Right atrium auricular region (tissue), 2 donors: ENCODE results near the gene IFNL2. TPM values are rescaled to one million over a fixed set of nuclear protein-coding genes. Genes with fewer than 3 reads are reported as not detected.
"Not testable (repeated sequence)": the region's sequence is repeated elsewhere in the genome, so short reads cannot be mapped to it uniquely, and the experiment has no call there.

Experiments
- DNase-seq: peaks from one replicate; pipeline ENCODE4 v3.0.0-alpha.2; 2019; ENCODE audit warnings: low spot score
- H3K27ac ChIP-seq, 2 donors: fragments of 200-600 bp; sonication (generic); 1 replicate in 1 of 2; 2 replicates in 1 of 2; pipeline ENCODE4 v1.5.1; 2016 to 2019
- H3K27me3 ChIP-seq, 2 donors: fragments of 200-600 bp; sonication (generic); one replicate each; pipeline versions ENCODE4 v1.5.1 to v1.6.0; 2017 to 2019
- H3K36me3 ChIP-seq: fragments of 200-600 bp; sonication (generic); one replicate; pipeline ENCODE4 v1.5.1; 2016
- H3K4me1 ChIP-seq, 2 donors: fragments of 200-600 bp; sonication (generic); one replicate each; pipeline versions ENCODE4 v1.5.1 to v1.6.0; 2017 to 2019
- H3K4me3 ChIP-seq, 2 donors: fragments of 200-600 bp; sonication (generic); 1 replicate in 1 of 2; 2 replicates in 1 of 2; pipeline ENCODE4 v1.5.1; 2017 to 2019; ENCODE audit warnings: mild to moderate bottlenecking in 1 of 2, moderate library complexity in 1 of 2
- H3K9me3 ChIP-seq, 2 donors: fragments of 200-600 bp; sonication (generic); one replicate each; pipeline ENCODE4 v1.5.1; 2019
- total RNA-seq, 2 donors: library from RNA; depleted of rRNA; stranded (reverse); fragments of >200 nt; gene quantifications; one replicate each; pipeline ENCODE4 v1.1.0, GENCODE V29; 2016
- TF ChIP-seq, protein P1 (sequence below), 2 donors: fragments of 200-600 bp; sonication (generic); IDR thresholded peaks; one replicate each; pipeline ENCODE4 v1.5.1; 2019; ENCODE audit warnings: antibody characterized with exemption in 2 of 2

IFNL2 gene
- not detected for total RNA-seq

GRCh38 chr19:39268085-39268484 is at the start of gene IFNL2:
IFNL2 (plus strand) TSS chr19:39268396; CDS start chr19:39268569, 173 bp downstream.
- H3K27ac ChIP-seq, result not testable (repeated sequence)
- Histone ChIP-seq H3K27me3 (peaks cover 4 to 19% of the 10 kb centered on the region in 2 donors), H3K4me1 (peaks cover 0 to 14% of the 10 kb centered on the region in 2 donors)

DNA sequence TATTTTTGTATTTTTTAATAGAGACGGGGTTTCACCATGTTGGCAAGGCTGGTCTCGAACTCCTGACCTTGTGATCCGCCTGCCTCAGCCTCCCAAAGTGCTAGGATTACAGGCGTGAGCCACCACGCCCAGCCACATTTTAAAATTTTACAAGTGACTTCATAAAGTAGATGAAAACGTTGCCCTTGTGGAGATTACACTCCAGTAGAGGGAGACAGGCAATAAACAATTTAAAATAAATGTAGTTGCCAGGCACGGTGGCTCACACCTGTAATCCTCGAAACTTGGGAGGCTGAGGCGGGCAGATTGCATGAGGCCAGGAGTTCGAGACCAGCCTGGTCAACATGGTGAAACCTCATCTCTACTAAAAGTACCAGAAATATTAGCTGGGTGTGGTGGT is 49.1 kb upstream of the IFNL2 start:
- H3K4me1 ChIP-seq, H3K4me3 ChIP-seq, H3K36me3 ChIP-seq, DNase-seq, H3K27me3 ChIP-seq, H3K27ac ChIP-seq: not testable (repeated sequence)
- H3K9me3 ChIP-seq, result peaks cover 0 to 19% of the 10 kb centered on the region in 2 donors

More at GRCh38 chr19:39268085-39268484, at the start of gene IFNL2:
- not testable (repeated sequence) for H3K36me3 ChIP-seq, H3K4me3 ChIP-seq, H3K9me3 ChIP-seq, DNase-seq

GRCh38 chr19:39223703-39224279 is 44.4 kb upstream of the IFNL2 start:
- Histone ChIP-seq H3K27me3 (no peaks in the 10 kb centered on the region), H3K27ac (no peak overlapping the region), H3K4me1 (no peaks in the 10 kb centered on the region), H3K36me3 (no peaks in the 10 kb centered on the region), H3K4me3 (no peak overlapping the region), H3K9me3 (no peaks in the 10 kb centered on the region)
- DNase-seq, result no peak
- TF ChIP-seq, protein P1, sequence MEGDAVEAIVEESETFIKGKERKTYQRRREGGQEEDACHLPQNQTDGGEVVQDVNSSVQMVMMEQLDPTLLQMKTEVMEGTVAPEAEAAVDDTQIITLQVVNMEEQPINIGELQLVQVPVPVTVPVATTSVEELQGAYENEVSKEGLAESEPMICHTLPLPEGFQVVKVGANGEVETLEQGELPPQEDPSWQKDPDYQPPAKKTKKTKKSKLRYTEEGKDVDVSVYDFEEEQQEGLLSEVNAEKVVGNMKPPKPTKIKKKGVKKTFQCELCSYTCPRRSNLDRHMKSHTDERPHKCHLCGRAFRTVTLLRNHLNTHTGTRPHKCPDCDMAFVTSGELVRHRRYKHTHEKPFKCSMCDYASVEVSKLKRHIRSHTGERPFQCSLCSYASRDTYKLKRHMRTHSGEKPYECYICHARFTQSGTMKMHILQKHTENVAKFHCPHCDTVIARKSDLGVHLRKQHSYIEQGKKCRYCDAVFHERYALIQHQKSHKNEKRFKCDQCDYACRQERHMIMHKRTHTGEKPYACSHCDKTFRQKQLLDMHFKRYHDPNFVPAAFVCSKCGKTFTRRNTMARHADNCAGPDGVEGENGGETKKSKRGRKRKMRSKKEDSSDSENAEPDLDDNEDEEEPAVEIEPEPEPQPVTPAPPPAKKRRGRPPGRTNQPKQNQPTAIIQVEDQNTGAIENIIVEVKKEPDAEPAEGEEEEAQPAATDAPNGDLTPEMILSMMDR (IDR thresholded peaks at IDR 0.05), result no peak

DNA sequence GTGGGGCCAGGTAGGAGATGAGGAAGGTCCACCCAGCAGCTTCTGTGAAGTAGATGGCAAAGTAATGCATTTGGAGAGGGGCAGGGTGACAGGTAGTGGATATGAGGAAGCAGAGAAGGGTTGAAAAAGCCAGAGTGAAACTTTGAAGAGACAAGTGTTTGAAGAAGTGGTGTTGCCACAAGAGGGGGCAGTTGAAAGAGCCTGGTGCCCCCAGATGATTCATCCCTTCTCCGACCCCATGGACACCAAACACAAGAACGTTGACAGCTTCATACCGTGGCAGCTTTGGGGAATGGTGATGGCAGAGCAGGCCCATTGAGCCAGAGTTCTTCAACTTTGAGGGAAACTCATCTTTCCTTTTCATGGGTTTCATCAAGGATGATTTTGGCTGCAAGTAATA is 43.3 kb upstream of the IFNL2 start:
- no peak for DNase-seq
- no peak overlapping the region for H3K4me3 ChIP-seq
- H3K9me3 ChIP-seq, result no peaks in the 10 kb centered on the region
- no peak overlapping the region for H3K27ac ChIP-seq
- H3K27me3 ChIP-seq, result no peaks in the 10 kb centered on the region
- H3K4me1 ChIP-seq, result no peaks in the 10 kb centered on the region
- TF ChIP-seq, protein P1 (IDR thresholded peaks at IDR 0.05), result no peak
- no peaks in the 10 kb centered on the region for H3K36me3 ChIP-seq

GRCh38 chr19:39230096-39230764 is 38.0 kb upstream of the IFNL2 start:
- Histone ChIP-seq H3K9me3 (no peaks in the 10 kb centered on the region), H3K36me3 (no peaks in the 10 kb centered on the region), H3K4me1 (no peaks in the 10 kb centered on the region), H3K27me3 (no peaks in the 10 kb centered on the region), H3K27ac (no peak overlapping the region), H3K4me3 (no peak overlapping the region)
- DNase-seq, result no peak
- TF ChIP-seq, protein P1 (IDR thresholded peaks at IDR 0.05), result no peak

DNA sequence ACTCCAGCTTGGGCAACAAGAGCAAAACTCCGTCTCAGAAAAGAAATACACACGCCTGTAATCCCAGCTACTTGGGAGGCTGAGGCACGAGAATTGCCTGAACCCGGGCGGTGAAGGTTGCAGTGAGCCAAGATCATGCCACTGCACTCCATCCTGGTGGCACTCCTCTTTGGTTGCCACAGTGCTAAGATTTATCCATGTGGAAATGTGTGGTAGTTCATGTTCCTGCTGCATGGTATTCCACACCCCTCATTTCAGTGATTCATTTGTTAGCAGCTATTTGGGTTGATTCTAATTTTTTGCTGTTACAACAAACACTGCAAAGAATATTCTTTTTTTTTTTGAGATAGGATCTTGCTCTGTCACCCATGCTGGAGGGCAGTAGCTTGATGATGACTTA is 35.5 kb upstream of the IFNL2 start:
- Histone ChIP-seq H3K4me1 (no peaks in the 10 kb centered on the region), H3K36me3 (no peaks in the 10 kb centered on the region), H3K9me3 (no peaks in the 10 kb centered on the region), H3K27me3 (no peaks in the 10 kb centered on the region), H3K4me3 (no peak overlapping the region), H3K27ac (no peak overlapping the region)
- TF ChIP-seq, protein P1 (IDR thresholded peaks at IDR 0.05), result no peak
- no peak for DNase-seq

DNA sequence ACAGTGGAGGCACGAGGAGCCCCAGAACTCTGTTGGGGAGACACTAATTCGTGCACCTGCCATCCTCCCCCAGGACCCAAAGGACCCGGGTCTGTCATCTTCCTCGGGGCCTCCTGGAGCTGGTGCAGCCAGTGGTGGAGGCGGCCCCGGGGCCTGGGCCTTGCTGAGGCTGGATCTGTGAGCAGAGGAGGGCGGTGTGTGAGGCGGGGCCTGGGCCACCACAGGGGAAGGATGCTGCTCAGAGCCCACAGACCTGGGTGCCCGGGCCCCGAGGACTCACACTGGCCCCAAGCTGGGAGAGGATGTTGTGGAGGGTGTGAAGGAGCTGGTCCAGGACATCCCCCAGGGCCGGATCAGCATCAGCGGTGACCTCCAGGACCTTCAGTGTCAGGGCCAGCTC is 31.7 kb upstream of the IFNL2 start:
- Histone ChIP-seq H3K4me3 (no peak overlapping the region), H3K9me3 (no peaks in the 10 kb centered on the region), H3K27ac (no peak overlapping the region), H3K4me1 (no peaks in the 10 kb centered on the region), H3K27me3 (no peaks in the 10 kb centered on the region), H3K36me3 (no peaks in the 10 kb centered on the region)
- TF ChIP-seq, protein P1 (IDR thresholded peaks at IDR 0.05), result no peak
- DNase-seq, result no peak
